Memory B cell (primary cell): ENCODE measurements around the gene OR2F1.

Experiments
- ATAC-seq: fragments of 150-1000 bp; cut with Tn5 transposase; 2 replicates; pipeline ENCODE4 v1.10.0; 2021; ENCODE audit warnings: low read depth, mild to moderate bottlenecking, moderate library complexity
- DNase-seq, 2 donors: peaks; one replicate each; pipeline ENCODE4 v3.0.0; 2022; ENCODE audit warnings: low spot score in 2 of 2
- H3K27ac Mint-ChIP-seq: one replicate; pipeline ENCODE4 v1.8.0; 2022; ENCODE audit warnings: mild to moderate bottlenecking, moderate library complexity, mixed read lengths
- H3K27me3 Mint-ChIP-seq: one replicate; pipeline ENCODE4 v1.8.0; 2022; ENCODE audit warnings: mixed read lengths
- H3K36me3 Mint-ChIP-seq: one replicate; pipeline ENCODE4 v1.8.0; 2022; ENCODE audit warnings: mild to moderate bottlenecking, mixed read lengths
- H3K4me1 Mint-ChIP-seq: one replicate; pipeline ENCODE4 v1.8.0; 2022; ENCODE audit warnings: mixed read lengths
- H3K4me3 Mint-ChIP-seq: one replicate; pipeline ENCODE4 v1.8.0; 2022; ENCODE audit warnings: mild to moderate bottlenecking, moderate library complexity, mixed read lengths
- H3K9me3 Mint-ChIP-seq: one replicate; pipeline ENCODE4 v1.8.0; 2022; ENCODE audit warnings: mixed read lengths

OR2F1 gene, protein sequence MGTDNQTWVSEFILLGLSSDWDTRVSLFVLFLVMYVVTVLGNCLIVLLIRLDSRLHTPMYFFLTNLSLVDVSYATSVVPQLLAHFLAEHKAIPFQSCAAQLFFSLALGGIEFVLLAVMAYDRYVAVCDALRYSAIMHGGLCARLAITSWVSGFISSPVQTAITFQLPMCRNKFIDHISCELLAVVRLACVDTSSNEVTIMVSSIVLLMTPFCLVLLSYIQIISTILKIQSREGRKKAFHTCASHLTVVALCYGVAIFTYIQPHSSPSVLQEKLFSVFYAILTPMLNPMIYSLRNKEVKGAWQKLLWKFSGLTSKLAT

DNA sequence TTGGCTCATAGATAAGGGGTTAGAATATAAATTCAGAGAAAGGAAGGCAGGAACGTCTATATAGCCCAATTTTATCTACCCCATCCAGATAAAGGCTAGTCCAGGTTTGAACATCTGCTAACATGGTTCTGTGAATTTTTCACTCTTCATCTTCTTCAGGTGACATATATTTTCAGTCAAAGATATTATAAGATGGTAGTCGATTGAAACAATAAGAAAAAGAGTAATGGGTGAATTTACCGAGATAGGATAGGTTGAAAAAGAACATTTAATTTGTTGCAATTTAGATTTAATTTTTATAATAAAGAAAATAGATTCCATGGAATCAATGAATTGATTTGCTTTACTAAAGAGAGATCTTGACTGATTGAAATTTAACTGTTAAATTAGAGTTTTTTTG, at the start of gene OR2F1:
Gene OR2F1 (plus strand): TSS at position 301 of the 400 bp plus-strand sequence. CDS start 5,127 bp downstream, outside the sequence.
- Mint-ChIP-seq H3K4me1 (no peaks in the 10 kb centered on the region), H3K9me3 (no peaks in the 10 kb centered on the region), H3K27me3 (peaks cover 8% of the 10 kb centered on the region), H3K36me3 (no peaks in the 10 kb centered on the region), H3K27ac (no peak within 1 kb of the TSS), H3K4me3 (no peak within 1 kb of the TSS)
- no peak for ATAC-seq
- DNase-seq, result no peak

DNA sequence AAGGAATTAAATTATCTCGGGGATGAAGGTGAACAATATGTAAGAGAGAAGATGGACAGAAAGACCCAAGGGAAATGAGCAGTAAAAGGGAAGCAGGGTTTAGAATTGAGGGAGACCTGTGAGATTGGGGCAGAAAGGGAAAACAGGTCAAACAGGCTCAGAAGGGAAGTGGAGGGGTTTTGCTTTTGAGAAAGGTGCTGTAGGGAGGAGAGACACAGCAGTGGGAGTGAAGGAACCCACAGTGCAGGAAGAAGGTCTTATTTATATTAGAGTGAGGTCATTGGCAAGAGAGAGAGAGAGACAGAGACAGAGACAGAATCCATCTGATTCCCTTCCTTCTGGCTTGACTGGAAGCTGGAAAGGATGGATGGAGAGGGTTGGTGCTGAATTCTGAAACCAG, 49.1 kb upstream of the OR2F1 start:
- Mint-ChIP-seq H3K9me3 (no peaks in the 10 kb centered on the region), H3K36me3 (no peaks in the 10 kb centered on the region), H3K4me1 (peaks cover 3% of the 10 kb centered on the region), H3K4me3 (no peak overlapping the region), H3K27me3 (no peaks in the 10 kb centered on the region), H3K27ac (no peak overlapping the region)
- ATAC-seq (no peak), DNase-seq (no peak)

DNA sequence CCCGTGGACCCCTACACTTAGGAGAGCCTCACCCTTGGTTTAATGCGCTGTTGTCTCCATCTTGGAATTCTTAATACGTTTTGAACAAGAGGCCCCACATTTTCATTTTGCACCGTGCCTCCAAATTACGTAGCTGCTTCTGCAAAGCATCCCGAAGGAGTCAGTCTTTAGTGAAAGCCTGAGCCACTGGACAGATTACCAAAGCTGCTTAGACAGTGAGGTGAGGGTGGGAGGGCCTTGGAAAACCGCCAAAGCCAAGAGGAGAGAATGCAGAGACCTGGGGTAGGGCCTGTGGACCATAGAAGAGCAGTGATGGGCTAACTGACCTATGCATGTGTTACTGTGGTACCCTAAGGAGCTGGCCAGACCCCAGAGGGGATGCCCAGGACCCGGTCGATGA, 48.5 kb upstream of the OR2F1 start:
- ATAC-seq, result no peak
- Mint-ChIP-seq H3K4me3 (no peak overlapping the region), H3K36me3 (no peaks in the 10 kb centered on the region), H3K4me1 (peaks cover 2% of the 10 kb centered on the region), H3K9me3 (no peaks in the 10 kb centered on the region), H3K27ac (no peak overlapping the region), H3K27me3 (no peaks in the 10 kb centered on the region)
- no peak for DNase-seq

DNA sequence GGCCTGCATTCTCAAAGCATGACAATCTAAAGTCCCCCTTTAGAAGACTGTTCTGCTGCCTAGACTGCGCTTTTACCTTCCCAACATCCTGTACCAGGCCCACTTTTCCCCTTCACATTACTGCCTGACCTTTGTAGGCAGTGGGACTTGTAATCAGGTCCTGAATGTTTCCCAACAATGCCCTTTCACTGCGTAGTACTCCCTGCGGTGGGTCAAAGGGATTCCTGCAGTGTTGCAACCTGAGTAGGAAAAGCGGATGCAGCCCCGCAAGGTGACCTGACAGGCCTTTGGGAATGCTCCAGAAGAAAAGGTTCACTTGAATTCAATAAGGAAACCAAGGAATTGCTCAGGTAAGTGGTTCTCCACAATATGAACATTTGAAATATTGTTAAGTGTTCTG, 47.7 kb upstream of the OR2F1 start:
- Mint-ChIP-seq H3K4me1 (peaks cover 2% of the 10 kb centered on the region), H3K4me3 (no peak overlapping the region)

DNA sequence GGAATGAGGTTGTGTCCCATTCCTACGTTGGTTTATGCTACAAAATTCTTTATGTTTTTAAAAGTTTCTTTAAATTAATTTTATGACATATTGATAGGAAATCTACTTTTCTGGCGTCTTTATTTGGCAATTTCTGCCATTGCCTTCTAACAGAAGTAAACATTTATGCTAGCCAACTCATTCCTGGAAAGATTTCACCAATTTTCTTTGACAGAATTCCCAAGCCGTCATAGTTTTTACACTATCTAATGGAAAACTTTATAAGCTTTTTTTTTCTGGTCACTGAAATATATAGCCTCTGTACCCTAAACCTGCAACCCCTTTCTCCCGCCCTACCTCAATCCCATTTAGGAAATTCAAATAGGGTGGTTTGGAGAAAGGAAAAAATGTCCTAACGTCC, 46.5 kb upstream of the OR2F1 start:
- ATAC-seq (no peak), DNase-seq (no peak)
- Mint-ChIP-seq H3K4me3 (no peak overlapping the region), H3K4me1 (no peaks in the 10 kb centered on the region), H3K36me3 (no peaks in the 10 kb centered on the region), H3K27ac (no peak overlapping the region), H3K27me3 (no peaks in the 10 kb centered on the region), H3K9me3 (no peaks in the 10 kb centered on the region)

More for the DNA sequence above, 47.7 kb upstream of the OR2F1 start:
- no peaks in the 10 kb centered on the region for H3K27me3 Mint-ChIP-seq
- no peak for DNase-seq
- no peaks in the 10 kb centered on the region for H3K36me3 Mint-ChIP-seq
- no peak overlapping the region for H3K27ac Mint-ChIP-seq
- no peaks in the 10 kb centered on the region for H3K9me3 Mint-ChIP-seq
- ATAC-seq, result no peak

DNA sequence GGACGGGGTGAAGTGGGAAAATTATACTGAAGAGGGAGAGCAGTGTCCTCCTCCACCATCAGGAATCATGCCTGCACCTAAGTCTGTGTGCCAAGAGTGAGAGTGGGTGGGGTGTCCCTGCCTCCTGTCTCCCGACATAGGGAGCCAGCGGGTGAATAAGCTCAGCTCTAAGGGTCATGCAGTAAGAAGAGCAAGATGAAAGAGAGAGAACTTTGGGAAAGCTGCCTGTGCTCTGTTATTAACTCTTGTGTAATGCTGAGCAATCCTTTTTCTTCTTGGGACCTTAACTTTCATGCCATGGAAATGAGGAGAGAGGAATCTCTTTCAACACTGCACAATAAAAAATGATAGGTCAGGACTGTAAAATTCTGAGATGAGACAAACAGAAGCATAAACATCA, 44.8 kb upstream of the OR2F1 start:
- Mint-ChIP-seq H3K4me1 (no peaks in the 10 kb centered on the region), H3K27ac (no peak overlapping the region), H3K36me3 (no peaks in the 10 kb centered on the region), H3K4me3 (no peak overlapping the region), H3K9me3 (no peaks in the 10 kb centered on the region), H3K27me3 (peaks cover 2% of the 10 kb centered on the region)
- no peak for DNase-seq
- no peak for ATAC-seq

DNA sequence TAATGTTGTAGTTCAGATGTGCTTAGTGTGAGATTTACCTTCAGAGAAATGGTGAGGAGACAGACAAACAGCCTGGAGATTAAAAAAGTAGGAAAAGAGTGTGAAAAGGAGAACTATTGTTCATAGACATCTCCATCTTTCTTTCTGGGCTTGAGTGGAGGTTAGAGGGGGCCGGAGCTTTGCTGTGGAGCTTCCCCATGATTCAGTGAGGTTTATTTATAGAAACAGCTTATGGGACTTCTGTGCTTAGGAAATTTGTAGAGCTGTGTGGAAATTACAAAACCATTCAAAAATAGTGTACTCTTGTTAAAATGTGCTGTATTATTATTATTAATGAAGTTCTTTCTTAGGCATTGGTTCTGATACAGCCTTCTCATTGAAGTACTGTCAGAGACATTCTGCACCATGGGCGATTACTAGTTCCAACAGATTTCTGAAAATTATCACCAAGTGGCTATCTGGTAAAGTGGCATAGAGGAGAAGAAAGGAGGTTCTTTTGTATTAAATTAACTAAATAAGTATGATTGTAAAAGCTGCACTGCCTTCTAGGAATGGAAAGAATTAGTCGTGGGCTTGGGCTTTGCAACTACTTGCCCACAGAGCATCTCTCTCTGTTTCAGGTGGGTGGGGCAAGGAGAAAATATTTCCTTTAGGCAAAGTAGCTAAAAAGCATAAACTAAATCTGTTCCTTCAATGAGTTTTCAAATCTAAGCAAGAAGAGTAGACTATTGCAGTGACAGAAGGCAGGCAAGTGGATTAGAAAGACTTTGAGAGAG, 44.0 kb upstream of the OR2F1 start:
- ATAC-seq (no peak), DNase-seq (no peak)
- no peak overlapping the region for H3K27ac Mint-ChIP-seq
- H3K9me3 Mint-ChIP-seq, result no peaks in the 10 kb centered on the region
- no peaks in the 10 kb centered on the region for H3K4me1 Mint-ChIP-seq
- peaks cover 4% of the 10 kb centered on the region for H3K27me3 Mint-ChIP-seq
- H3K36me3 Mint-ChIP-seq, result no peaks in the 10 kb centered on the region
- H3K4me3 Mint-ChIP-seq, result no peak overlapping the region

DNA sequence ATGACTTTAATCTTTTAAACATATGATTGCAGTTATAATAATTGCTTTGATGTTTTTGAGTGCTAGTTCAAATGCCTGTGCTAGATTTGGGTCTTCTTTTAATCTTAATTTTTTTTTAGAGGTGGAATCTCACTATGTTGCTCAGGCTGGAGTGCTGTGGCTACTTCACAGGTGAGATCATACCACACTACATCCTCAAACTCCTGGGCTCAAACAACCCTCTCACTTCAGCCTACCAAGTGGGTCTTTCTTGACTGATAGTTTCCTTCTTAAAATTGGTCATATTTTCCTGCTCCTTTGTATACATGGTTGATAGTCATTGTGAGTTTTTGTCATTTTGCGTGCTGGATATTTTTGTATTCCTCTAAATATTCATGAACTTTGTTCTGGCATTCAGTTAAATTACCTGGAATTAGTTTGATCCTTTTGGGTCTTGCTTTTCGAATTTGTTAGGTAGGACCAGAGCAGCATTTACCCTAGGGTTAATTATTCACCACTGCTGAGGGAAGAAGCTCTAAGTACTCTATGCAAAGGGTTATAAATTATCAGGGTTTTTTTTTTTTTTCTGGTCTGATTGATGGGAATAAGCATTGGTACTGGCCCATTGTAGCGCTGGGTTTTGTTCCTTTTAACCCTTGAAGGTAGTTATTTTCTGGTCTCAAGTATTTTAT, 40.6 kb upstream of the OR2F1 start:
- Mint-ChIP-seq H3K36me3 (no peaks in the 10 kb centered on the region), H3K4me3 (no peak overlapping the region), H3K27ac (no peak overlapping the region), H3K9me3 (no peaks in the 10 kb centered on the region), H3K4me1 (no peaks in the 10 kb centered on the region), H3K27me3 (peaks cover 12% of the 10 kb centered on the region)
- DNase-seq (no peak), ATAC-seq (no peak)

DNA sequence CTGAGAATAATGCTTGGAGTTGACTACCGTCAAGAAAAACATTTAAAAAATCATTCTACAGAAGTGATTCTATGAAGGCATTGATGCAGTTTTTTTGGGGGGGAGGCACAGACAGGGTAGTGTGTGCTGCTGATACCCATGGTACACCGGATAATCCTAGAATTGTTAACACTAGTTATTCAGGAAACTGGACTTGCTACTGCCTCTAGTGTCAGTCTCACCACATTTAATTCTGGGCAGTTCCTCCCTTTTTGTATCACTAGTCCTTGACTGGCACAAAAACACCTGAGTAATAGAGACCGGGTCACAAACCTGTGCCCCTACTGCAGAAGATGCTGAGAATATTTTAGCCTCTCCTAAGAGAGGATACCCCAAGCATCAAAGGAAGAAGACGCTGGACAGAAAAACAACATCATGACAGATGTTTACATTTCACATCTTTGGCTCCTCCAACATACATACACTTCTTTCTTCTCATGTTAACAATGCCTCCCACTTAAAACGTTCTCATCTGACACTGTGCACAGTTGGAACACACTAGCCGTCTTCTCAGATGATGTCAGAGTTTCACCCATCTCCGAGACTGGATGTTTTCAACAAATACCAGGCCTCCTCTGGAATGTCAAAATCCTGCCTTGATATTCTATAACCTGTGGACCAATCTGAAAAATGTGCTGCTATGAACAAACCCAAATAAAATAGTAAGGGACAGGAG, 39.5 kb upstream of the OR2F1 start:
- no peak for ATAC-seq

DNA sequence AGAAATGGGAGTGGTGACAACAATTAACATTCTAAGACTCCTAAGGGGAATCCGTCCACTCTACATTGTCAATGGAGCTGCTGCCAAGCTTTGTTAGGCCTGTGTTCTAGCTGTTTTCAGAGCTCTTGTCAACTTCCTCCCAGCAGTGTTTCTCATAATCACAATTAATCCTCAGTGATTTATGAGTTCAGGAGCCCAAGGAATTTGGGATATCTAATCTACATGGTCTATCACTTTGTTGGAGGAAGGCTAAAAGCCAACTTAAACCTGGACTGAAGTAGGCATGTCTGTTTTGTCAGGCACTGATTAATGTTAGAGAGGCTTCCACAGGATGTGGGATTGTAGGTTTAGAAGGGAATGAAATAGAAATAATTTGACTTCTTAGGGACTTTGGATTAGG, 29.8 kb upstream of the OR2F1 start:
- Mint-ChIP-seq H3K4me1 (no peaks in the 10 kb centered on the region), H3K27ac (no peak overlapping the region), H3K27me3 (peaks cover 4% of the 10 kb centered on the region), H3K9me3 (no peaks in the 10 kb centered on the region), H3K4me3 (no peak overlapping the region), H3K36me3 (no peaks in the 10 kb centered on the region)
- ATAC-seq (no peak), DNase-seq (no peak)

More for the DNA sequence above, 39.5 kb upstream of the OR2F1 start:
- H3K36me3 Mint-ChIP-seq, result no peaks in the 10 kb centered on the region
- H3K4me3 Mint-ChIP-seq, result no peak overlapping the region
- peaks cover 12% of the 10 kb centered on the region for H3K27me3 Mint-ChIP-seq
- no peaks in the 10 kb centered on the region for H3K4me1 Mint-ChIP-seq
- no peak overlapping the region for H3K27ac Mint-ChIP-seq
- no peak for DNase-seq
- H3K9me3 Mint-ChIP-seq, result no peaks in the 10 kb centered on the region

DNA sequence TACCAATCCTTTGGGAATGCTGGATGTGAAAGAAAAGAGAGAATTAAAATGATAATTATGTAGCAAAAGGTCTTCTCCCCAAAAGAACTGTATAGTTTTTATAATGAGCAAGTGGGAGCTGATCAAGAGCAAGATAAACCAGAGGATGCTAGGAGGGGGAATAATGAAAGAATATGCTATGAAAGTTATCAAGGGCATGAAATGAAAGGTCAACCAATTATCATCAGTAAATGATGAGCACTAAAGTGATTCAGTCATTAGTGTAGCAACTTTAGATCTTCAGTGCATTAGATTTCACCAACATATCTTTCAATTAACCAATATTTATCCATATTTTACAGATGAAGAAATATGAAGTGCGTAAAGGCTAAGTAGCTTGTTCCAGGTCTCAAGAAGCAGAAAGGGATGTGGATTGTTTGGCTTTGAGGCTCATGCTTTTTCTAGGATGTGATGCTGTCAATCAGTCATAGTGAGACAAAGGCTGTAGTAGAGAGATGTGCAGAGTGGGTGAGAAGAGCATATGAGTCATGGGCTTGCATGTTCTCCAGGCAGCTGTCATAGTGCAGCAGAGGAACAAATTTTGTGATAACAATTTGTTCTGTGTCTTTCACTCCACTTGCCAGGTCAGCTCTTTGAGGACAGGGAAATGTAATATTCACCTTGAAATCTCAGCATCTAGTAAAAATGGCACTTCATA, 25.3 kb upstream of the OR2F1 start:
- DNase-seq, result no peak

DNA sequence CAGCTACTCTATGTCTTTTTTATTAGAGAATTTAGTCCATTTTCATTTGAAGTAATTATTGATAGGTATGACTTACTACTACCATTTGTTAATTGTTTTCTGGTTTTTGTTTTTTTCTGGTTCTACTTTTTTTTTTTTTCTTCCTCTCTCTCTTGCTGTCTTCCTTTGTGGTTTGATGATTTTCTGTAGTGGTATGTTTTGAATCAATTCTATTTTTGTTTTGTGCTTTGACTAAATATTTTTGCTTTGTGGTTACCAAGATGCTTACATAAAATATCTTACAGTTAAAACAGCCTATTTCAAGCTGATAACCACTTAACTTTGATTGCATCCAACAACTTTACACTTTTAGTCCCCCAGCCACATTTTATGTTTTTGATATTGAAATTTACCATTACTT, 22.9 kb upstream of the OR2F1 start:
- no peak overlapping the region for H3K4me3 Mint-ChIP-seq
- H3K27me3 Mint-ChIP-seq, result peaks cover 17% of the 10 kb centered on the region
- DNase-seq (no peak), ATAC-seq (no peak)
- peaks cover 7% of the 10 kb centered on the region for H3K9me3 Mint-ChIP-seq
- peaks cover 4% of the 10 kb centered on the region for H3K36me3 Mint-ChIP-seq
- H3K4me1 Mint-ChIP-seq, result no peaks in the 10 kb centered on the region
- H3K27ac Mint-ChIP-seq, result no peak overlapping the region

More for the DNA sequence above, 25.3 kb upstream of the OR2F1 start:
- H3K4me1 Mint-ChIP-seq, result no peaks in the 10 kb centered on the region
- H3K27me3 Mint-ChIP-seq, result peaks cover 5% of the 10 kb centered on the region
- no peak overlapping the region for H3K4me3 Mint-ChIP-seq
- H3K36me3 Mint-ChIP-seq, result peaks cover 2% of the 10 kb centered on the region
- H3K27ac Mint-ChIP-seq, result no peak overlapping the region
- peaks cover 7% of the 10 kb centered on the region for H3K9me3 Mint-ChIP-seq
- ATAC-seq, result no peak

DNA sequence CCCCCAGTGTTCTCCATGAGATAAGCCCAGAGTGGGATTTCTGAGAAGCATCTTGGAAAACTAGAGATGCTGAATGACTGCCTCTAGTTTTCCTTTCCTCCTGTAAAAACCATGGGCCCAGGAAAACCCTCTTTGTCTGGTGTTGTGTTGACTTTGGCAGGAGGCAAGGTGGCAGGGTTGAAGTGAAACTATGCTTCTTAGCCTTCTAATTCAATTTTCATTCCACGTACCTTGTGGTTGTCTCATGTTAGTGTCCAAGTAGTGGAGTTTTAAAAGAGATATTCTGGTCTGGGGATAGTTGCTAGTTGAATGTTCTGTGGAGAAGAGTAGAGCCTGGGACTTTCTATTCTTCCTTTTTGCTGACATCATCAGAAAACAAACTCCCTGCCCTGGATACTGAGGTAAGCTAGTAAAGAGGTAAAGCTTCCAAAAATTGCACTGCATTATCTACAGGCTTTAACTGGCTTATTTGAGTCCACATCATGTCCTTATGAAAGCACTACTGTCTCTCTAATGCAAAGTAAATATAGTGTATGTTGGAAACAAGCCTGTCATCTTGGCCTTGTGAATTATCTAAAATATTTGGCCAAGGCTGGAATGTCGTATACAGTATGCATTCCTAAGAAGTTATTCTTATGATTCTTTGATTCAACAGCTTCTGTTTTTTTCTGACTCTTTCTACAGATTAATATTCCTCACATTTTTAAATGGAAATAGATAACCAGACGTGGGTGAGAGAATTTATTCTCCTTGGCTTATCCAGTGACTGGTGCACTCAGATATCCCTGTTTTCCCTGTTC, 19.9 kb upstream of the OR2F1 start, which contains the start of gene OR2F2:
Gene OR2F2 (plus strand): TSS at position 708 of the 800 bp plus-strand sequence. CDS start 0 bp downstream, at position 708.
- Mint-ChIP-seq H3K36me3 (peaks cover 4% of the 10 kb centered on the region), H3K9me3 (peaks cover 7% of the 10 kb centered on the region), H3K4me3 (no peak within 1 kb of the TSS), H3K27me3 (peaks cover 20% of the 10 kb centered on the region), H3K4me1 (no peaks in the 10 kb centered on the region), H3K27ac (no peak within 1 kb of the TSS)
- DNase-seq (no peak), ATAC-seq (no peak)
